Mesendoderm (in vitro differentiated cells): ENCODE results near the gene KRTAP4-4.
"Not testable (repeated sequence)": the region's sequence is repeated elsewhere in the genome, so short reads cannot be mapped to it uniquely, and the experiment has no call there.

Experiments
- DNase-seq: peaks from one replicate; pipeline ENCODE4 v3.0.0; 2013
- H2AK5ac ChIP-seq: 2 replicates; pipeline ENCODE4 v1.6.1; 2013; ENCODE audit warnings: low read length, inconsistent platforms
- H2BK120ac ChIP-seq: 2 replicates; pipeline ENCODE4 v1.6.1; 2013; ENCODE audit warnings: low read depth, mild to moderate bottlenecking, low read length, moderate library complexity, mixed read lengths
- H2BK15ac ChIP-seq: replicated peaks from 2 replicates; pipeline ENCODE4 v1.6.1; 2013; ENCODE audit warnings: low read depth, mild to moderate bottlenecking, moderate library complexity
- H2BK5ac ChIP-seq: 2 replicates; pipeline ENCODE4 v1.6.1; 2013; ENCODE audit warnings: low read length, inconsistent platforms
- H3K18ac ChIP-seq: 2 replicates; pipeline ENCODE4 v1.6.1; 2013; ENCODE audit warnings: mild to moderate bottlenecking, low read length, mixed read lengths
- H3K23ac ChIP-seq: one replicate; pipeline ENCODE4 v1.6.1; 2013; ENCODE audit warnings: low read length
- H3K27ac ChIP-seq: 2 replicates; pipeline ENCODE4 v1.5.1; 2013; ENCODE audit warnings: low read depth, mild to moderate bottlenecking, inconsistent platforms, low read length, moderate library complexity
- H3K27me3 ChIP-seq: 2 replicates; pipeline ENCODE4 v1.6.1; 2013; ENCODE audit warnings: low read length, control low read depth, mild to moderate bottlenecking, inconsistent platforms; ENCODE audit not compliant: insufficient read depth, poor library complexity
- H3K36me3 ChIP-seq: 2 replicates; pipeline ENCODE4 v1.6.1; 2013; ENCODE audit warnings: low read length, inconsistent platforms; ENCODE audit not compliant: control insufficient read depth, insufficient read depth
- H3K4ac ChIP-seq: one replicate; pipeline ENCODE4 v1.6.1; 2013; ENCODE audit warnings: low read depth, mild to moderate bottlenecking, low read length, moderate library complexity
- H3K4me1 ChIP-seq: 2 replicates; pipeline ENCODE4 v1.6.1; 2013; ENCODE audit warnings: low read depth, low read length, inconsistent platforms; ENCODE audit not compliant: control insufficient read depth
- H3K4me2 ChIP-seq: 2 replicates; pipeline ENCODE4 v1.6.1; 2013; ENCODE audit warnings: low read length
- H3K4me3 ChIP-seq: 2 replicates; pipeline ENCODE4 v1.5.1; 2013; ENCODE audit warnings: mild to moderate bottlenecking, low read length
- H3K56ac ChIP-seq: one replicate; pipeline ENCODE4 v1.6.1; 2013; ENCODE audit warnings: low read length
- H3K79me1 ChIP-seq: 2 replicates; pipeline ENCODE4 v1.6.1; 2013; ENCODE audit warnings: low read length, inconsistent platforms
- H3K79me2 ChIP-seq: 2 replicates; pipeline ENCODE4 v1.6.1; 2013; ENCODE audit warnings: mild to moderate bottlenecking, low read length; ENCODE audit not compliant: control insufficient read depth, insufficient read depth
- H3K9ac ChIP-seq: 2 replicates; pipeline ENCODE4 v1.6.1; 2013; ENCODE audit warnings: low read length, inconsistent platforms
- H4K5ac ChIP-seq: one replicate; pipeline ENCODE4 v1.6.1; 2013; ENCODE audit warnings: low read length
- H4K8ac ChIP-seq: one replicate; pipeline ENCODE4 v1.6.1; 2013; ENCODE audit warnings: low read depth, mild to moderate bottlenecking, control low read depth, low read length, moderate library complexity
- WGBS: extraction: QIAGEN DNeasy Blood & Tissue Kit; methylation state at CpG from one replicate; pipeline ENCODE4 v1.1.7; 2013; ENCODE audit warnings: low lambda C conversion rate, missing lambda C conversion rate; ENCODE audit not compliant: insufficient coverage; ENCODE audit errors: extremely low coverage; 5-methylcytosine and 5-hydroxymethylcytosine counted together

KRTAP4-4 gene

DNA sequence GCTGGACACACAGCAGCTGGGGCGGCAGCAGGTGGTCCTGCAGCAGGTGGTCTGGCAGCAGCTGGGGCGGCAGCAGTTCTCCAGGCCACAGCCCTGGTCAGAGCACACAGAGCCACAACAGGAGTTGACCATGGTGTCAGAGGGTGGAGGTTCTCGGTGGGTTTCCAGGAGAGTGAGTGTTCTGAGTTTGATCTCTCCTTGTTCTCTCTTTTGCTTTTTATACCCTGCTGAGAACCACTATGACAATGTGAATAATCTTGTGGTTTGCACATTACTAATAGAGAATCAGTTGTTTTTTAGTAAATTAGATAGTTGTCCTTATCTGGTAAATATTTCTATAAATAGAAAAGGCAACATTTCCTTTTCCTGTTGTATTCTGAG, 36.6 kb downstream of the KRTAP4-4 start, which contains the start of gene KRTAP4-12:
KRTAP4-12 (minus strand) TSS at position 192 of the 381 bp plus-strand sequence; CDS start at position 132, 60 bp downstream.
- not testable (repeated sequence) for H3K9ac ChIP-seq, H3K4me3 ChIP-seq, H3K27me3 ChIP-seq, H3K18ac ChIP-seq, H2BK5ac ChIP-seq, H3K4me1 ChIP-seq, H3K36me3 ChIP-seq, H3K79me1 ChIP-seq, H2AK5ac ChIP-seq, H3K27ac ChIP-seq, H3K56ac ChIP-seq, H4K8ac ChIP-seq, H3K4me2 ChIP-seq, H2BK120ac ChIP-seq, H3K23ac ChIP-seq, H3K79me2 ChIP-seq, H2BK15ac ChIP-seq, H3K4ac ChIP-seq, H4K5ac ChIP-seq, DNase-seq
- WGBS: no CpG with 5 or more reads among the region's 3 CpGs

DNA sequence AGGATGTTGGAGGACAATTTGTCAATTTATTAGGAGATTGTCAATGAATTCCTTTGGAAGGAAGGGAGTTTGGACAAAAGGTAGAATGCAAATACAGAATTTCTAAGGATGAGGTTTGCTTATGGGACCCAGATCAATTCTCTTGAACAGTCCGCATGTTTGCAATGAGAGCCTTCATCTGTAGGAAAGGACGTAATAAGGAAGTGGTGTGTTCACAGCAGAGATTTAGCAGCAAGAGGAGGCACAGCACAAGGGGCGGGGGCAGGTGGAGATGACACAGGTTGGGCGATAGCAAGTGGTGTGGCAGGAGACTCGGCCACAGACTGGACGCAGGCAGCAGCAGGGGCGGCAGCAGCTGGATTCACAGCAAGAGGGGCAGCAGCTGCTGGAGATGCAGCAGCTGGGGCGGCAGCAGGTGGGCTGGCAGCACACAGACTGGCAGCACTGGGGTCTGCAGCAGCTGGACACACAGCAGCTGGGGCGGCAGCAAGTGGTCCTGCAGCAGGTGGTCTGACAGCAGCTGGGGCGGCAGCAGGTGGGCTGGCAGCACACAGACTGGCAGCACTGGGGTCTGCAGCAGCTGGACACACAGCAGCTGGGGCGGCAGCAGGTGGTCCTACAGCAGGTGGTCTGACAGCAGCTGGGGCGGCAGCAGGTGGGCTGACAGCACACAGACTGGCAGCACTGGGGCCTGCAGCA, 37.1 kb downstream of the KRTAP4-4 start:
- H3K79me1 ChIP-seq, H3K4me1 ChIP-seq, H3K4me3 ChIP-seq, H4K8ac ChIP-seq, H3K9ac ChIP-seq, H3K27ac ChIP-seq, H2AK5ac ChIP-seq, DNase-seq, H3K36me3 ChIP-seq, H3K4me2 ChIP-seq, H3K79me2 ChIP-seq, H3K56ac ChIP-seq, H3K23ac ChIP-seq, H2BK15ac ChIP-seq, H4K5ac ChIP-seq, H3K4ac ChIP-seq, H2BK120ac ChIP-seq, H2BK5ac ChIP-seq, H3K18ac ChIP-seq, H3K27me3 ChIP-seq: not testable (repeated sequence)
- no CpG with 5 or more reads among the region's 12 CpGs for WGBS

DNA sequence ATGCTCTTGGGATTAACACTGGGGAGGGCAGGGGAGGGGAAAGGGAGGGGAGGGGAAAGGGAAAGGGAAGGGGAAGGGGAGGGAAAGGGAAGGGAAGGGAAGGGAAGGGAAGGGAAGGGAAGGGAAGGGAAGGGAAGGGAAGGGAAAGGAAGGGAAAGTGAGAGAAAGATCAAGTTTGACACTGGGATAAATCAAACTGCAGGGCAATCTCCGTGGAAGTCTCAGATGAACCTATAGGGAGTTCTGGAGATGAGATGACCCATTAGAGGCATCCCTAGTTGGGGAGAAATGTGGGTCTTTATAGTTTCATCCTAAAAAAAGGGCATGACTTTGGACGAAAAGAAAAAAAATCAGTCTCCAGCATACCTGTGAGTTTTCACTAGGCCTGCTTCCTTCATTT, 38.8 kb downstream of the KRTAP4-4 start:
- no peaks in the 10 kb centered on the region for H3K36me3 ChIP-seq
- no peak overlapping the region for H3K23ac ChIP-seq
- H3K9ac ChIP-seq: no peak overlapping the region
- H3K56ac ChIP-seq: no peak overlapping the region
- no peak overlapping the region for H3K4me2 ChIP-seq
- no peak overlapping the region for H3K27ac ChIP-seq
- H3K4me3 ChIP-seq: no peak overlapping the region
- no peaks in the 10 kb centered on the region for H3K27me3 ChIP-seq
- H3K18ac ChIP-seq: no peak overlapping the region
- no peak for DNase-seq
- H2BK120ac ChIP-seq: no peak overlapping the region
- no peaks in the 10 kb centered on the region for H3K79me2 ChIP-seq
- H3K79me1 ChIP-seq: no peaks in the 10 kb centered on the region
- H2BK15ac ChIP-seq: no peak overlapping the region
- H3K4ac ChIP-seq: no peak overlapping the region
- no peak overlapping the region for H4K5ac ChIP-seq
- no CpG with 5 or more reads among the region's 2 CpGs for WGBS
- H2AK5ac ChIP-seq: no peak overlapping the region
- no peak overlapping the region for H2BK5ac ChIP-seq
- no peaks in the 10 kb centered on the region for H3K4me1 ChIP-seq
- no peak overlapping the region for H4K8ac ChIP-seq

DNA sequence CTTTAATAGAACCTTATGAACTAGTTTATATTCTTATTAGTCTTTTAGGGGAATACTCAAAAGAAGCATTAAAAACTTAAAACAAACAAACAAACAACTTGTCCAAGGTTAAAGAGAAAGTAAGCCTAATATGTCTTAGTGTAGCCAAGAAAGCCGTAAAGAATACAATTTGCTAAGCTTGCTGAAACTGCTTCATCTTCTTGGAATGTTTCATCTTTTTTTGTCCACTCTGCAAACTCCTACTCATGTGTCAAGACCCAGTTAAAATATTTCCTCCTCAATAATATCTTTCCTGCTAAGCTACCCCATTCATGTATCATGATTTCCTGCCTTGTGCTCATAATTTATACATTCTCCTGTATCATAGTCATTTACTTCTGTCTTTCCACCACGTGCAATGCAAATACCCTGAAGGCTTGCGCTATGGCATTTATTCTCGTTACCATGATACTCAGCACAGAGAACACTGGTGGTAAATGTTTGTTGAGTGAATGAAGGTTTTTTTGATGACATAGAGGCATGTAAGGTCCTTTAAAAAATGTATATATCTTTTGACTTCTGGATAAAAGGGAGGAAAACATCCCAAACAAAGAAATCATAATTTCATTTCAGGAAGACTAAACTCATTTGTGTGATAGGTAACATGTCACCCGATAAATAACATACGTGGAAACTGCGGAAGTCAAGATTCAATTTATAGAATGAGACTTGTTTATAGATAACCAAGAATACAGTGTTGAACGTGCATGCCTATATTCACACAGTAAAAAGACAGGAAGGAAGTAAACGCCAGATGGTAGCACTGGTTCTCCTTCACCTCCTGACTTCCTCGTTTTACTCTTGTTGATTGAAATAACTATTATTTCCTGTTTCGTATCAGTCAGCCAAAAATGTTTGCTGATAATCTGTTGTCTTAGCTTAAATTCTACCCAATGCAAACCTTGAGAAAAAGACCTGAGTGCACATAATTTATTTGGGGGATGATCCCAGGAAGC, 40.6 kb downstream of the KRTAP4-4 start:
- H4K5ac ChIP-seq: not testable (repeated sequence)

DNA sequence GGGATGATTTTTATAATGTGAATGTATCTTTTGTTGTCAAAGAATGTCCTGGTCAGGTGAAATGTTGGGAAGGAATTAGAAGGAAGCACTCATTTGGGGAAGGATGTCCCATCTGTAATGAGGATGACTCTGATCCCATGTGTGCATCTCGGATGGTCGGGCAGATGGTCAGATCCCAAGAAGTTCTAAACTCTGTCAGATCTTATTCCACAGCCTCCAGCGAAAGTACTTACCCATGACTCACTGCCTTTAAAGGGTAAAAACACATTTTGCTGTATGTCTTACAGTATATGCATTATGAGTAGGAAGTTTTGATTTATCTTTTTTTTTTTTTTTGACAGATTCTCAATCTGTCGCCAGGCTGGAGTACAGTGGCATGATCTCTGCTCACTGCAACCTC, 41.8 kb downstream of the KRTAP4-4 start:
- DNase-seq: no peak
- H4K8ac ChIP-seq: no peak overlapping the region
- no CpG with 5 or more reads among the region's 4 CpGs for WGBS
- H3K79me1 ChIP-seq: no peaks in the 10 kb centered on the region
- H3K27ac ChIP-seq: no peak overlapping the region
- no peak overlapping the region for H4K5ac ChIP-seq
- no peak overlapping the region for H2BK5ac ChIP-seq
- no peak overlapping the region for H3K9ac ChIP-seq
- H2AK5ac ChIP-seq: no peak overlapping the region
- no peaks in the 10 kb centered on the region for H3K27me3 ChIP-seq
- no peak overlapping the region for H3K4me2 ChIP-seq
- H3K23ac ChIP-seq: no peak overlapping the region
- H3K4me1 ChIP-seq: no peaks in the 10 kb centered on the region
- H2BK15ac ChIP-seq: no peak overlapping the region
- H2BK120ac ChIP-seq: no peak overlapping the region
- H3K4ac ChIP-seq: no peak overlapping the region
- H3K18ac ChIP-seq: no peak overlapping the region
- no peaks in the 10 kb centered on the region for H3K79me2 ChIP-seq
- no peaks in the 10 kb centered on the region for H3K36me3 ChIP-seq
- no peak overlapping the region for H3K4me3 ChIP-seq
- H3K56ac ChIP-seq: no peak overlapping the region

More for the DNA sequence above, 40.6 kb downstream of the KRTAP4-4 start:
- H3K79me1 ChIP-seq, H2BK120ac ChIP-seq, H3K27me3 ChIP-seq, H4K8ac ChIP-seq, H3K4ac ChIP-seq, H3K27ac ChIP-seq, DNase-seq, H2BK15ac ChIP-seq, H3K56ac ChIP-seq, H3K23ac ChIP-seq, H3K18ac ChIP-seq, H3K4me2 ChIP-seq, H2BK5ac ChIP-seq, H3K4me3 ChIP-seq, H3K36me3 ChIP-seq, H2AK5ac ChIP-seq, H3K79me2 ChIP-seq, H3K9ac ChIP-seq, H3K4me1 ChIP-seq: not testable (repeated sequence)
- WGBS: no CpG with 5 or more reads among the region's 11 CpGs
